Naive thymus-derived CD8-positive, alpha-beta T cell (primary cell): Measurements from ENCODE around the gene PITPNM1. TPM values are rescaled to one million over a fixed set of nuclear protein-coding genes. Genes with fewer than 3 reads are reported as not detected.
"Not testable (repeated sequence)": the region's sequence is repeated elsewhere in the genome, so short reads cannot be mapped to it uniquely, and the experiment has no call there.

ENCODE experiments used
- ATAC-seq, 2 donors: fragments of 150-1000 bp; cut with Tn5 transposase in 1 of 2; sonication (Bioruptor Pico), chemical (Tn5 transposase) in 1 of 2; 1 replicate in 1 of 2; 2 replicates in 1 of 2; pipeline ENCODE4 v1.10.0; 2021; ENCODE audit warnings: mild to moderate bottlenecking in 2 of 2, moderate library complexity in 2 of 2
- POLR2A ChIA-PET: fragments of 350-600 bp; sonication (Branson Sonifier 250); formaldehyde crosslinking; loops from one replicate; lab custom pipeline; 2021; ENCODE audit warnings: antibody characterized with exemption; lab: Charles Lee
- DNase-seq, 10 donors: peaks; one replicate each; pipeline versions ENCODE4 v3.0.0 to v3.0.0-alpha.2; 2020 to 2022
- H3K27ac Mint-ChIP-seq, 10 donors: one replicate each; pipeline ENCODE4 v1.8.0; 2020 to 2022; ENCODE audit warnings: mild to moderate bottlenecking in 10 of 10, mixed read lengths in 10 of 10, moderate library complexity in 4 of 10, inconsistent platforms in 1 of 10
- H3K27me3 Mint-ChIP-seq, 5 donors: one replicate each; pipeline ENCODE4 v1.8.0; 2021 to 2022; ENCODE audit warnings: mixed read lengths in 5 of 5
- H3K36me3 Mint-ChIP-seq, 3 donors: one replicate each; pipeline ENCODE4 v1.8.0; 2020 to 2022; ENCODE audit warnings: mixed read lengths in 3 of 3, mild to moderate bottlenecking in 2 of 3, inconsistent platforms in 1 of 3
- H3K4me1 Mint-ChIP-seq, 4 donors: one replicate each; pipeline ENCODE4 v1.8.0; 2021 to 2022; ENCODE audit warnings: mixed read lengths in 4 of 4
- H3K4me3 Mint-ChIP-seq, 10 donors: one replicate each; pipeline ENCODE4 v1.8.0; 2020 to 2022; ENCODE audit warnings: mild to moderate bottlenecking in 10 of 10, mixed read lengths in 10 of 10, moderate library complexity in 6 of 10, inconsistent platforms in 1 of 10
- H3K9me3 Mint-ChIP-seq, 9 donors: one replicate each; pipeline ENCODE4 v1.8.0; 2020 to 2022; ENCODE audit warnings: mixed read lengths in 9 of 9, mild to moderate bottlenecking in 3 of 9, inconsistent platforms in 1 of 9, moderate library complexity in 1 of 9
- polyA plus RNA-seq, 3 donors: library from polyadenylated mRNA; unstranded; fragments of 300-500 nt; fragmentation: Illumina TruSeq; gene quantifications; one replicate each; pipeline ENCODE4 v1.2.3, GENCODE V29; 2021
- total RNA-seq, 8 experiments: library from RNA in 2 of 8; stranded (reverse) in 2 of 8; gene quantifications; one replicate each; pipeline ENCODE4 v1.2.3 and lab custom pipeline; 2021 to 2026

The PITPNM1 gene
- 100 to 1,000 TPM; 118 to 120 TPM for total RNA-seq
- polyA plus RNA-seq = 10 to 100 TPM; 13.8 to 36.5 (median 15.9) TPM
- 83.5 to 150 (median 91.8) reads per million in 6 experiments for total RNA-seq (lab: John Stamatoyannopoulos, UW)

DNA sequence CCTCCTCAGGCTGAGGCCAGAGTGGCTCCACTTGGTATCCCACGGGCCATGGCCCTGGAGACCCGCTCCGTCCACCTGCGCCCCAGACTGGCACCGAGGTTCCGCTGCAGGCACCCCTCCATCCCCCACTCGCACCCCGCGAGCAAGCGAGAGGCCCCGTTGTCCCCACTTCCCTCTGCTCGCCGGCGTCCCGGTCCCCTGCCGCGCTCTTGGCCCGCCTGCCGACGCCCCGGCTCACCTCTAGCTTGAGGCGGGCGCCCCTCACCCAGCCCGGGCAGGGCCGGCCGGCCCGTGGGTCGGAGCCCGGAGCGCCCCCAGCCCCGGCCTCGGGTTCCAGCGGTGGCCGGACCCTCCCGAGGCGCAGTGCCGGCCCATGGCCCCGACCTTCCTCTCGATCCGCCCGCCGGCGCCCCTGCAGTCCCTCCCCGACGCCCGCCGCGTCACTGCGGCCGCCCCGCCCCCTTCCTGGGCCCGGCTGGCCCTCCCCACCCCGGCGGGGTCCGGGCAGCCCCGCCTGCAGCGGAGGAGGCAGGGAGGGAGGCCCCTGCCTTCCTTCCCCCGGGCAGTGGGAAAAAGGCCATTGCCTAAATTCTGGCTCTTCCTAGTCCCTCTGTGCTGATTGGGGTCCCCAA, at the start of gene PITPNM1:
Gene PITPNM1 (minus strand): TSS at position 414 of the 632 bp plus-strand sequence. CDS start 1,183 bp downstream, outside the sequence.
- Mint-ChIP-seq H3K27me3 (peaks cover 0 to 2% (median 0%) of the 10 kb centered on the region in 5 donors), H3K4me1 (peaks cover 36 to 59% (median 57%) of the 10 kb centered on the region in 4 donors), H3K27ac (peak within 1 kb of the TSS; percentile 92 to 99 (median 96)), H3K36me3 (peaks cover 0 to 24% (median 0%) of the 10 kb centered on the region in 3 donors), H3K9me3 (no peaks in the 10 kb centered on the region), H3K4me3 (peak within 1 kb of the TSS; percentile 88 to 95 (median 92))
- ATAC-seq (peak in 1 of 2 donors; percentile 7), DNase-seq (peak; percentile 39 to 79 (median 66))
- POLR2A ChIA-PET = interaction anchor here (0.5 to 8.8 kb wide), 25 partner anchors 11 to 161 kb away, joined by 3 to 118 read pairs (median 4); partner anchors contain the start of genes AIP, POLD4, PPP1CA and PTPRCAP

DNA sequence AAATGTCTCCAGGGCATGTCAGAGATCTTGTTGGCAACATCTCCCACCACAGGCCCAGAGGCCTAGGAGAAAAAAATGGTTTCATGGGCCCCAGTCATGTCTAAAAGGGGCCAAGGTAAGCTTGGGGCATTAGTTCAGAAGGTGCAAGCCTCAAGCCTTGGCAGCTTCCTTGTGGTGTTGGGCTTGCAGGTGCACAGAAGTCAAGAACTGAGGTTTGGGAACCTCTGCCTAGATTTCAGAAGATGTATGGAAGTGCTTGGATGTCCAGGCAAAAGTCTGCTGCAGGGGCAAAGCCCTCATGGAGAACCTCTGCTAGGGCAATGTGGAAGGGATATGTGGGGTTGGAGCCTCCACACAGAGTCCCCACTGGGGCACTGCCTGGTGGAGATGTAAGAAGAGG, 46.5 kb upstream of the PITPNM1 start:
- H3K9me3 Mint-ChIP-seq = peaks cover 0 to 10% (median 0%) of the 10 kb centered on the region in 9 donors
- ATAC-seq, H3K4me1 Mint-ChIP-seq, DNase-seq, POLR2A ChIA-PET, H3K36me3 Mint-ChIP-seq, H3K4me3 Mint-ChIP-seq, H3K27ac Mint-ChIP-seq, H3K27me3 Mint-ChIP-seq: not testable (repeated sequence)

DNA sequence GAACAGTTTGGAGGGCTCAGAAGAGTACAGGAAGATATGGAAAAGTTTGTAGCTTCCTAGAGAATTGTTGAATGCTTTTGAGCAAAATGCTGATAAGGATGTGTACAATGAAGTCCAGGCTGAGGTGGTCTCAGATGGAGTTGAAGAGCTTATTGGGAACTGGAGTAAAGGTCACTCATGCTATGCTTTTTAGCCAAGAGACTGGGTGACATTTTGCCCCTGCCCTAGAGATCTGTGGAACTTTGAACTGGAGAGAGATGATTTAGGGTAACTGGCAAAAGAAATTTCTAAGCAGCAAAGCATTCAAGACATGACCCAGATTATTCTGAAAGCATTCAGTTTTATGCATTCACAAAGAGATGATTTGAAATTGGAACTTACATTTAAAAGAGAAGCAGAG, 46.0 kb upstream of the PITPNM1 start:
- ATAC-seq (no peak), DNase-seq (no peak)
- Mint-ChIP-seq H3K4me3 (no peak overlapping the region), H3K4me1 (no peaks in the 10 kb centered on the region), H3K27ac (no peak overlapping the region), H3K9me3 (peaks cover 0 to 10% (median 0%) of the 10 kb centered on the region in 9 donors), H3K36me3 (no peaks in the 10 kb centered on the region), H3K27me3 (peaks cover 0 to 2% (median 0%) of the 10 kb centered on the region in 5 donors)
- POLR2A ChIA-PET = no interaction called here

DNA sequence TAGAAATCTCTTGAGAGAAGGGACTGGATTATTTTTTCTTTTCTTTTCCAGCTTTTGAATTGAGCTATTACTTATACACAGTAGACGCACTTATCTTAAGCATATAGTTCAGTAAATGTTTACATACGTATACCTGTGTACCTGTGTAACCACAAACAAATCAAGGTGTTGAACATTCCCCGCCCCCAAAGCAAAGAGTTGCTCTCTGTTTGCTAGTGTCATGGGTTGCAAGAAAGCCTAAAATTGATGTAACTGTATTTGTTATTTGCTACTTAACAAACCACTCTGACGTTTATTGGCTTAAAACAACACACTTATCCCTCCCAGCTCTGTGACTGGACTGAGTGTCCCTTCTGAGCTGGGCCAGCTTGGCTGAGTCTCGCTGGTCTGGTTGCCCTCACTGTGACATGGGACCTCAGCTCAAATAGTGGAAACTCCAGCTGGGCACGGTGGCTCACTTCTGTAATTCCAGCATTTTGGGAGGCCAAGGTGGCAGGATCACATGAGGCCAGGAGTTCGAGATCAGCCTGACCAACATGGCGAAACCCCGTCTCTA, 43.5 kb upstream of the PITPNM1 start:
- H3K4me1 Mint-ChIP-seq = no peaks in the 10 kb centered on the region
- no peak overlapping the region for H3K27ac Mint-ChIP-seq
- H3K9me3 Mint-ChIP-seq = peaks cover 0 to 10% (median 0%) of the 10 kb centered on the region in 9 donors
- DNase-seq (no peak), ATAC-seq (no peak)
- no peaks in the 10 kb centered on the region for H3K36me3 Mint-ChIP-seq
- H3K4me3 Mint-ChIP-seq = no peak overlapping the region
- POLR2A ChIA-PET = interaction anchor here (0.6 kb wide), 1 partner anchor 241 kb away, joined by 3 read pairs; no protein-coding TSS in a partner anchor
- H3K27me3 Mint-ChIP-seq = peaks cover 0 to 2% (median 0%) of the 10 kb centered on the region in 5 donors

DNA sequence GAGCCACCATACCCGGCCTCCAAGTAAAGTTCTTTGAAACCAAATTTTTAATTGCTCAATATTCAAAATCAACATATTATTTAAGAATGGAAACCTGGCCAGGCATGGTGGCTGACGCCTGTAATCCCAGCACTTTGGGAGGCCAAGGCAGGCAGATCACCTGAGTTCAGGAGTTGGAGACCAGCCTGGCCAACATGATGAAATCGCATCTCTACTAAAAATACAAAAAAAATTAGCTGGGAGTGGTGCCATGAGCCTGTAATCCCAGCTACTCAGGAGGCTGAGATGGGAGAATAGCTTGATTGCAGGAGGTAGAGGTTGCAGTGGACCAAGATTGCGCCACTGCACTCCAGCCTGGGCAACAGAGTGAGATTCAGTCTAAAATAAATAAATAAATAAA, 42.9 kb upstream of the PITPNM1 start:
- H3K27ac Mint-ChIP-seq, H3K36me3 Mint-ChIP-seq, H3K4me3 Mint-ChIP-seq, H3K4me1 Mint-ChIP-seq, DNase-seq, H3K27me3 Mint-ChIP-seq, POLR2A ChIA-PET, ATAC-seq: not testable (repeated sequence)
- H3K9me3 Mint-ChIP-seq = peaks cover 0 to 10% (median 0%) of the 10 kb centered on the region in 9 donors

DNA sequence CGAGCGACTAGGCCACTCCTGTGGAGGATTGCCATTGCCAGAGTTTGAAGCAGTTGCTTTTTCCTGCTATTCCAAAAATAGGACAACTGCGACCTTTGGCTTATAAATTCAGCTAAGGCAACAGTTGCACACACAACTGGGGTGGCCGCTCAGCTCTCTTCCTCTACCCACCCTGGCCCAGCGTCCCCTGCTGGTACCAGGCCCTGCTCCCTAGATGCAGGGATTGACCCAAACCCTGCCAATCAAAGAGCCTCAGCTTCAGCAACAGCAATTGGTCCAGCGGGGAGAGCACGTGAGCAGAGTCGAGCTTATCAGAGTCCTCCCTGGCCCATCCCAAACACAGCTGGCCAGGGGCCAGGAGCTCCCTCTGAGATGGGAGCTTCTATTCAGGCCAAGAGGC, 40.1 kb upstream of the PITPNM1 start:
- Mint-ChIP-seq H3K4me3 (no peak overlapping the region), H3K9me3 (peaks cover 0 to 2% (median 0%) of the 10 kb centered on the region in 9 donors), H3K27ac (no peak overlapping the region), H3K36me3 (no peaks in the 10 kb centered on the region), H3K27me3 (peaks cover 0 to 2% (median 0%) of the 10 kb centered on the region in 5 donors), H3K4me1 (no peaks in the 10 kb centered on the region)
- POLR2A ChIA-PET = interaction anchor here (0.6 kb wide), 1 partner anchor 266 kb away, joined by 3 read pairs; no protein-coding TSS in a partner anchor
- no peak for ATAC-seq
- DNase-seq = no peak

DNA sequence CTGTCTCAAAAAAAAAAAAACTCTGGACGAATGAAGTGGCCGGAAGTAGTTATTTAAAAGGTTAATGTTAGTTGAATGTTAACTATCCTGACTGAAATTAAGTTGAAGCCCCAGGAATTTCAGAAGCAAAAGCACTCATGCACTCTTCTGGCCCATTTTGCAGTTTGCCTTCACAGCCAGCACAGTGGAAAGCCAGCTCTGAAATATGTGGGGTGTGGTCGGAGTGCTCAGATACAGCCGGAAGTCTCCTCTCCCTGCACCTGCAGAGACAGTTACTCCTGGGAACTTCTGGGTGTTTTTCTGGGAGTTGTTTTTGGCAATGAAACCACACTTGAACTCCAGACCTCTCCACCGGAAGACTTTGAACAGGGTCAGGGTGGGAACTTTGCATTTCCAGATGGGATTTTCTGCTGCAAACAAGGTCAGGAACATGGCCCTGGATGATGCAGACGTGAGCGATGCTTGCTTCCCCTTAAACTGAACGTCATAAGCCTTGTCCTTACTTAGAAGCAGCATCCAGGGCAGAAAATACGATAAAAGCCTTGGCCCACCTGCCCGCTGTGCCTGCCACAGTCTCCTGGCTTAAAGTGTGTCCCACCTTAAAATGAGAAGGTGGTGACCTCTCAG, 39.6 kb upstream of the PITPNM1 start:
- no peaks in the 10 kb centered on the region for H3K36me3 Mint-ChIP-seq
- H3K4me3 Mint-ChIP-seq = no peak overlapping the region
- peaks cover 0 to 3% (median 0%) of the 10 kb centered on the region in 5 donors for H3K27me3 Mint-ChIP-seq
- H3K27ac Mint-ChIP-seq = no peak overlapping the region
- ATAC-seq (no peak), DNase-seq (no peak)
- H3K4me1 Mint-ChIP-seq = no peaks in the 10 kb centered on the region
- POLR2A ChIA-PET = interaction anchor here (0.6 kb wide), 1 partner anchor 265 kb away, joined by 3 read pairs; no protein-coding TSS in a partner anchor
- H3K9me3 Mint-ChIP-seq = no peaks in the 10 kb centered on the region

DNA sequence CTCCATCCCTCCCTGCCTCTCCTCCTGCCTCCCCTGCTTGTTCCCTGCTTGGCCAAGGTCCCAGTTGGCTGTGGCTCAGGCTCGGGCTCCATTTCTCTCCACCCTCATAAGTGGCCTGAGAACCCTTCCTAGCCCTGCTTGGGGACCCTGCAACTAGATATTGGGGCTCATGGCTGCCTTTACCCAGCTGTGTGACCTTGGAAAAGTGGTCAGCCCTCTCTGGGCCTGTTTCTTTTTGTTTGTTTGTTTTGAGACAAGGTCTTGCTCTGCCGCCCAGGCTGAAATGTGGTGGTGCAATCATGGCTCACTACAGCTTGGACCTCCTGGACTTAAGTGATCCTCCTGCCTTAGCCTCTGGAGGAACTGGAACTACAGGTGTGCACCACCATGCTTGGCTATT, 38.4 kb upstream of the PITPNM1 start:
- H3K27me3 Mint-ChIP-seq = peaks cover 0 to 3% (median 0%) of the 10 kb centered on the region in 5 donors
- peak overlapping the region in 1 of 10 donors; percentile 34 for H3K27ac Mint-ChIP-seq
- H3K9me3 Mint-ChIP-seq = no peaks in the 10 kb centered on the region
- H3K36me3 Mint-ChIP-seq = no peaks in the 10 kb centered on the region
- H3K4me1 Mint-ChIP-seq = no peaks in the 10 kb centered on the region
- ATAC-seq (no peak), DNase-seq (no peak)
- POLR2A ChIA-PET = no interaction called here
- H3K4me3 Mint-ChIP-seq = no peak overlapping the region

DNA sequence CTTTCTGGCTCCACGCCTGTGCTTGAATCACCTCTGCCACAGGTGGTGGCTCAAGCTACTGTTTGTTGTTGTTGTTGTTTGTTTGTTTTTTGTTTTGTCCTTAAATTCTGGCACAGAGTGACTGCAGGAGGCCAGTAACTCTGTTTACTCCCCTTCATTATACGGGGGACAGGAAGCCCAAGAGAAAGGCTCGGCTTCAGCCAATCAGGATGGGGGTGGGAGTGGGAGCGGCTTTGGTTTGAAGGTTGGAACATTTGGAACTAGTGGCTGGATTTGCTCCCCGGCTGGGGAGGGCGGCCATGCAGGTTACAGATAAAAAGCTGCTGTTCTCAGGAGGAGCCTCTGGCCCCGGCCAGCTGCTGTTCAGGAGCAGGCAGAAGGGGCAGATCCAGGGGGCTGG, 37.8 kb upstream of the PITPNM1 start:
- ATAC-seq (no peak), DNase-seq (no peak)
- Mint-ChIP-seq H3K4me1 (no peaks in the 10 kb centered on the region), H3K4me3 (no peak overlapping the region), H3K27ac (no peak overlapping the region), H3K9me3 (no peaks in the 10 kb centered on the region), H3K36me3 (no peaks in the 10 kb centered on the region), H3K27me3 (peaks cover 0 to 3% (median 2%) of the 10 kb centered on the region in 5 donors)
- POLR2A ChIA-PET = no interaction called here

DNA sequence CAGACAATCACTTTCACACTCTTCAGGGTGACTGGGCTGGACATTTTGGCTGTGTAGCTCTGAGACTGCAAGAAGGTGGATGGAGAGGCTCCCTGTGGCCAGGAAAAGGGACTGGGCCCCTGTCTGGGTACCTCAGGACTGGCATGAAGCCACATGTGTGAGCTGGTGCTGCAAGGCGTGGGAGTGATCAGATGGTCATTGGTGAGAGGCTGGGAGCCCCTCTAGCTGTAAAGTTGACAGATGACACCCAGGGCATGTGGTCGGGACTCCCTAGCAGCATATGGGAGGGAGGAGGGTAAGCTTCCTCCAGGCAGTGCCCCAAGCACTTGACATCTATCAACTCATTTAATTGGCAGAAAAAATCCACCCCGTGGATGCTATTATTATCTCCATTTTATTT, 37.0 kb upstream of the PITPNM1 start:
- Mint-ChIP-seq H3K27ac (no peak overlapping the region), H3K27me3 (peaks cover 0 to 3% (median 2%) of the 10 kb centered on the region in 5 donors), H3K4me1 (no peaks in the 10 kb centered on the region), H3K9me3 (no peaks in the 10 kb centered on the region), H3K4me3 (no peak overlapping the region), H3K36me3 (no peaks in the 10 kb centered on the region)
- ATAC-seq (no peak), DNase-seq (no peak)
- POLR2A ChIA-PET = no interaction called here

DNA sequence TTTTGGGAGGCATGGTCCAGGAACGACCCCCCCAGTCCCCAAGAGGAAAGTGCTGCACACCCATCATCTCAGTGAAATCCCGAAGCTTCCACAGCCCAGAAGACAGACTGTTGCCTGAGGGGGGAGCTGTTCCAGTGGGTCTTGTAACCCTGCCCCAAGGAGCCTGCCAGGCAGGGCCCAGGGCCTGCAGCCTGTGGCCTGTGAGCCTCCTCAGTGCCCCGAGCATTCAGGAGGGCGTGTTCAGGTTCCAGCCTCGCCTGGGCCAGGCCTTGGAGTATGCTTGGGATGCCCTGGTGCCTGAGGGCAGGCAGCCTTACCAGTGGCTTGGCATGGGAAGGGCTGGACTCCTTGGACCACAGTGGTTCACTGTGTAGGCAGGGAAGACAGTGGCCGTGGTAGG, 36.0 kb upstream of the PITPNM1 start:
- Mint-ChIP-seq H3K27ac (peak overlapping the region in 1 of 10 donors; percentile 87), H3K4me3 (no peak overlapping the region), H3K9me3 (peaks cover 0 to 1% (median 0%) of the 10 kb centered on the region in 9 donors), H3K4me1 (no peaks in the 10 kb centered on the region), H3K27me3 (peaks cover 0 to 3% (median 0%) of the 10 kb centered on the region in 5 donors), H3K36me3 (no peaks in the 10 kb centered on the region)
- ATAC-seq = no peak
- DNase-seq = no peak
- POLR2A ChIA-PET = no interaction called here

DNA sequence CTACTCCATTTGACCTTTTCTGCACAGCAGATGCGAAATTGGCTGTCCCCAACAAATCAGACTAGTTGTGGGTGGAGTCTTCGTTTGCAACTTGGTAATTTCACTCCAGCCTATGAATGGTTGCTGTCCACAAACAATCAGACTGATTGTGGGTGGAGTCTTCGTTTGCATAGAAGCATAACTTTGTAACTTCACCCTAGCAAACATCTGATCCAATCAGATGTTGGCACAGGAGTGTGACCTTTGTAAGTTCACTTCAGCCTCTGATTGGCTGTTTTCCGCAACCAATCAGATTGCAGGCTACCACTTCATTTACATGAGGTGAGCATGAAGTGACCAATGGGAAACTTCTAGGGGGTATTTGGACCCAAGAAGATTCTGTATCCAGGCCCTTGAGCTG, 34.4 kb upstream of the PITPNM1 start:
- no peak for ATAC-seq
- no peak for DNase-seq
- peaks cover 0 to 5% (median 1%) of the 10 kb centered on the region in 9 donors for H3K9me3 Mint-ChIP-seq
- peaks cover 0 to 3% (median 0%) of the 10 kb centered on the region in 5 donors for H3K27me3 Mint-ChIP-seq
- POLR2A ChIA-PET = no interaction called here
- H3K4me3 Mint-ChIP-seq = no peak overlapping the region
- peaks cover 0 to 2% (median 2%) of the 10 kb centered on the region in 3 donors for H3K36me3 Mint-ChIP-seq
- H3K27ac Mint-ChIP-seq = no peak overlapping the region
- no peaks in the 10 kb centered on the region for H3K4me1 Mint-ChIP-seq
